ENCODE measurements around the gene CDH5. TPM values are rescaled to one million over a fixed set of nuclear protein-coding genes. Genes with fewer than 3 reads are reported as not detected.

The CDH5 gene
- total and polyA plus RNA-seq, 5 donors from 2014 or later: not detected

GRCh38 chr16:66395806-66396555 is 29.5 kb downstream of the CDH5 start:
- Mint-ChIP-seq H3K4me1 (no peaks in the 10 kb centered on the region), H3K27me3 (peaks cover 13% of the 10 kb centered on the region), H3K36me3 (no peaks in the 10 kb centered on the region), H3K9me3 (no peaks in the 10 kb centered on the region), H3K27ac (no peak overlapping the region), H3K4me3 (no peak overlapping the region)
- Histone ChIP-seq H3K27me3 (ENCODE audit: control insufficient read depth, insufficient read depth, low read length) (peaks cover 2% of the 10 kb centered on the region), H3K9me3 (ENCODE audit: control insufficient read depth in 2 of 2, low read length in 2 of 2) (no peaks in the 10 kb centered on the region), H3K27ac (ENCODE audit: insufficient read depth, low read length, poor library complexity, severe bottlenecking) (no peak overlapping the region), H3K36me3 (ENCODE audit: control insufficient read depth, insufficient read depth, low read length) (no peaks in the 10 kb centered on the region), H3K4me1 (ENCODE audit: control insufficient read depth, insufficient read depth, low read length, poor library complexity, severe bottlenecking) (no peaks in the 10 kb centered on the region), H3K4me3 (ENCODE audit: low read depth, low read length) (no peak overlapping the region)
- no peak for ATAC-seq (ENCODE audit: low read depth in 2 of 2)
- no peak for DNase-seq

GRCh38 chr16:66397736-66398433 is 31.4 kb downstream of the CDH5 start:
- no peaks in the 10 kb centered on the region for H3K9me3 Mint-ChIP-seq
- H3K27me3 Mint-ChIP-seq: peaks cover 17% of the 10 kb centered on the region
- DNase-seq (no peak), ATAC-seq (ENCODE audit: low read depth in 2 of 2) (no peak)
- H3K27ac ChIP-seq (ENCODE audit: insufficient read depth, low read length, poor library complexity, severe bottlenecking): no peak overlapping the region
- H3K9me3 ChIP-seq (ENCODE audit: control insufficient read depth in 2 of 2, low read length in 2 of 2): no peaks in the 10 kb centered on the region
- no peak overlapping the region for H3K4me3 ChIP-seq (ENCODE audit: low read depth, low read length)
- H3K27me3 ChIP-seq (ENCODE audit: control insufficient read depth, insufficient read depth, low read length): peaks cover 2% of the 10 kb centered on the region
- no peak overlapping the region for H3K4me3 Mint-ChIP-seq
- no peaks in the 10 kb centered on the region for H3K4me1 ChIP-seq (ENCODE audit: control insufficient read depth, insufficient read depth, low read length, poor library complexity, severe bottlenecking)
- no peak overlapping the region for H3K27ac Mint-ChIP-seq
- no peaks in the 10 kb centered on the region for H3K36me3 ChIP-seq (ENCODE audit: control insufficient read depth, insufficient read depth, low read length)
- no peaks in the 10 kb centered on the region for H3K4me1 Mint-ChIP-seq
- H3K36me3 Mint-ChIP-seq: no peaks in the 10 kb centered on the region

- DNase-seq: no peak
- ATAC-seq (ENCODE audit: low read depth in 2 of 2): no peak
- Histone ChIP-seq H3K36me3 (ENCODE audit: control insufficient read depth, insufficient read depth, low read length) (no peaks in the 10 kb centered on the region), H3K4me1 (ENCODE audit: control insufficient read depth, insufficient read depth, low read length, poor library complexity, severe bottlenecking) (no peaks in the 10 kb centered on the region), H3K4me3 (ENCODE audit: low read depth, low read length) (no peak overlapping the region), H3K9me3 (ENCODE audit: control insufficient read depth in 2 of 2, low read length in 2 of 2) (no peaks in the 10 kb centered on the region), H3K27me3 (ENCODE audit: control insufficient read depth, insufficient read depth, low read length) (peaks cover 2% of the 10 kb centered on the region), H3K27ac (ENCODE audit: insufficient read depth, low read length, poor library complexity, severe bottlenecking) (no peak overlapping the region)
- no peaks in the 10 kb centered on the region for H3K36me3 Mint-ChIP-seq
- peaks cover 18% of the 10 kb centered on the region for H3K27me3 Mint-ChIP-seq
- H3K9me3 Mint-ChIP-seq: no peaks in the 10 kb centered on the region
- H3K27ac Mint-ChIP-seq: no peak overlapping the region
- H3K4me3 Mint-ChIP-seq: no peak overlapping the region
- no peaks in the 10 kb centered on the region for H3K4me1 Mint-ChIP-seq
Measured at GRCh38 chr16:66399031-66399430, 32.5 kb downstream of the CDH5 start.

- H3K27ac ChIP-seq (ENCODE audit: insufficient read depth, low read length, poor library complexity, severe bottlenecking): no peak overlapping the region
- no peaks in the 10 kb centered on the region for H3K9me3 Mint-ChIP-seq
- no peaks in the 10 kb centered on the region for H3K36me3 Mint-ChIP-seq
- H3K4me3 ChIP-seq (ENCODE audit: low read depth, low read length): no peak overlapping the region
- no peaks in the 10 kb centered on the region for H3K4me1 ChIP-seq (ENCODE audit: control insufficient read depth, insufficient read depth, low read length, poor library complexity, severe bottlenecking)
- peak overlapping the region in 1 of 4 donors; percentile 38 for H3K4me3 Mint-ChIP-seq
- no peak overlapping the region for H3K27ac Mint-ChIP-seq
- H3K27me3 ChIP-seq (ENCODE audit: control insufficient read depth, insufficient read depth, low read length): peaks cover 2% of the 10 kb centered on the region
- no peaks in the 10 kb centered on the region for H3K4me1 Mint-ChIP-seq
- no peak for ATAC-seq (ENCODE audit: low read depth in 2 of 2)
- H3K27me3 Mint-ChIP-seq: peaks cover 27% of the 10 kb centered on the region
- H3K9me3 ChIP-seq (ENCODE audit: control insufficient read depth in 2 of 2, low read length in 2 of 2): peaks cover under 1 to 2% of the 10 kb centered on the region in 2 experiments
- DNase-seq: no peak
- H3K36me3 ChIP-seq (ENCODE audit: control insufficient read depth, insufficient read depth, low read length): no peaks in the 10 kb centered on the region
Measured at GRCh38 chr16:66399930-66400329, 33.4 kb downstream of the CDH5 start.

- no peaks in the 10 kb centered on the region for H3K36me3 ChIP-seq (ENCODE audit: control insufficient read depth, insufficient read depth, low read length)
- DNase-seq (peak in 1 of 3 donors; percentile 22), ATAC-seq (ENCODE audit: low read depth in 2 of 2) (no peak)
- H3K4me3 ChIP-seq (ENCODE audit: low read depth, low read length): no peak overlapping the region
- no peak overlapping the region for H3K27ac Mint-ChIP-seq
- H3K4me1 Mint-ChIP-seq: no peaks in the 10 kb centered on the region
- no peaks in the 10 kb centered on the region for H3K9me3 Mint-ChIP-seq
- peak overlapping the region in 1 of 4 donors; percentile 38 for H3K4me3 Mint-ChIP-seq
- H3K27ac ChIP-seq (ENCODE audit: insufficient read depth, low read length, poor library complexity, severe bottlenecking): no peak overlapping the region
- H3K27me3 Mint-ChIP-seq: peaks cover 35% of the 10 kb centered on the region
- peaks cover 3 to 4% of the 10 kb centered on the region in 2 experiments for H3K9me3 ChIP-seq (ENCODE audit: control insufficient read depth in 2 of 2, low read length in 2 of 2)
- no peaks in the 10 kb centered on the region for H3K27me3 ChIP-seq (ENCODE audit: control insufficient read depth, insufficient read depth, low read length)
- no peaks in the 10 kb centered on the region for H3K36me3 Mint-ChIP-seq
- no peaks in the 10 kb centered on the region for H3K4me1 ChIP-seq (ENCODE audit: control insufficient read depth, insufficient read depth, low read length, poor library complexity, severe bottlenecking)
Measured at GRCh38 chr16:66400503-66401380, 34.3 kb downstream of the CDH5 start.

- Mint-ChIP-seq H3K36me3 (no peaks in the 10 kb centered on the region), H3K9me3 (no peaks in the 10 kb centered on the region), H3K27me3 (peaks cover 42% of the 10 kb centered on the region), H3K4me3 (peak overlapping the region in 1 of 4 donors; percentile 21), H3K4me1 (peaks cover 0 to 4% (median 1%) of the 10 kb centered on the region in 4 donors), H3K27ac (no peak overlapping the region)
- DNase-seq (no peak), ATAC-seq (ENCODE audit: low read depth in 2 of 2) (no peak)
- H3K4me1 ChIP-seq (ENCODE audit: control insufficient read depth, insufficient read depth, low read length, poor library complexity, severe bottlenecking): peaks cover under 1% of the 10 kb centered on the region
- no peak overlapping the region for H3K4me3 ChIP-seq (ENCODE audit: low read depth, low read length)
- H3K36me3 ChIP-seq (ENCODE audit: control insufficient read depth, insufficient read depth, low read length): no peaks in the 10 kb centered on the region
- no peak overlapping the region for H3K27ac ChIP-seq (ENCODE audit: insufficient read depth, low read length, poor library complexity, severe bottlenecking)
- H3K27me3 ChIP-seq (ENCODE audit: control insufficient read depth, insufficient read depth, low read length): no peaks in the 10 kb centered on the region
- peaks cover 3 to 4% of the 10 kb centered on the region in 2 experiments for H3K9me3 ChIP-seq (ENCODE audit: control insufficient read depth in 2 of 2, low read length in 2 of 2)
Measured at GRCh38 chr16:66401610-66402009, 35.1 kb downstream of the CDH5 start.

GRCh38 chr16:66402166-66402565 is 35.7 kb downstream of the CDH5 start:
- Histone ChIP-seq H3K4me1 (ENCODE audit: control insufficient read depth, insufficient read depth, low read length, poor library complexity, severe bottlenecking) (peaks cover 6% of the 10 kb centered on the region), H3K9me3 (ENCODE audit: control insufficient read depth in 2 of 2, low read length in 2 of 2) (peaks cover 3 to 4% of the 10 kb centered on the region in 2 experiments), H3K27me3 (ENCODE audit: control insufficient read depth, insufficient read depth, low read length) (no peaks in the 10 kb centered on the region), H3K4me3 (ENCODE audit: low read depth, low read length) (no peak overlapping the region), H3K27ac (ENCODE audit: insufficient read depth, low read length, poor library complexity, severe bottlenecking) (no peak overlapping the region), H3K36me3 (ENCODE audit: control insufficient read depth, insufficient read depth, low read length) (no peaks in the 10 kb centered on the region)
- DNase-seq: no peak
- no peak for ATAC-seq (ENCODE audit: low read depth in 2 of 2)
- Mint-ChIP-seq H3K9me3 (no peaks in the 10 kb centered on the region), H3K4me1 (peaks cover 0 to 9% (median 6%) of the 10 kb centered on the region in 4 donors), H3K27me3 (peaks cover 42% of the 10 kb centered on the region), H3K4me3 (no peak overlapping the region), H3K27ac (no peak overlapping the region), H3K36me3 (no peaks in the 10 kb centered on the region)
